Measurements from ENCODE around the gene NANOS3. TPM values are rescaled to one million over a fixed set of nuclear protein-coding genes. Genes with fewer than 3 reads are reported as not detected.

Gene NANOS3
- total and polyA plus RNA-seq, 2 experiments from 2014 or later = not detected

DNA sequence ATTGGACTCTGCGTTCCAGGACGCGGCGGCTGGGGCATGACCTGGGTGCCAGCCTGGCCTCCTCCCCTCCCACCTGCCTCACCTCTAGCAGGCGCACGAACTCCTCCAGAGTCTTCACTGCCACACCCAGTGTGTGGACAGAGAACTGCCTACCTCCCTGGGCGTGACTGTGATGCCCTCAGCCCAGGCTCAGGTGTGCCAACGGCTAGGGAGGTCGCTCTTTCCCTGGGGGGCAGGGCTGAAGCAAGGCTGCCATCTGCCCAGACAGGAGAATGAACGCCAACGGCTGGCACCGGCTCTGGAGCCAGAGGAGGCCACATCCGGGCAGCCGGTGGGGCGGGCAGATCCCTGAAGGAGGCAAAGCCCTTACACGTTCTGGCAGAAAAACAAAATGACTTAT is 11.3 kb downstream of the NANOS3 start:
- H3K4me1 ChIP-seq (ENCODE audit: insufficient read depth) = no peaks in the 10 kb centered on the region
- H3K27ac Mint-ChIP-seq = no peak overlapping the region
- H3K27me3 ChIP-seq (ENCODE audit: insufficient read depth) = no peaks in the 10 kb centered on the region
- no peak overlapping the region for H2AFZ ChIP-seq
- no peak for ATAC-seq
- DNase-seq (ENCODE audit: low spot score) = no peak
- H3K27ac ChIP-seq (ENCODE audit: low read depth) = no peak overlapping the region
- no peaks in the 10 kb centered on the region for H3K79me2 ChIP-seq (replicated peaks; ENCODE audit: insufficient read depth)
- no peaks in the 10 kb centered on the region for H3K9me3 Mint-ChIP-seq
- H3K27me3 Mint-ChIP-seq (ENCODE audit: insufficient read depth, low read depth, poor library complexity) = peaks cover 2% of the 10 kb centered on the region
- H3K9me2 ChIP-seq (ENCODE audit: insufficient read depth) = no peaks in the 10 kb centered on the region
- peaks cover 6% of the 10 kb centered on the region for H3K4me1 Mint-ChIP-seq
- no peak for TF ChIP-seq ZNF114 (CRISPR knock-in tag; IDR thresholded peaks at IDR 0.05)
- no peaks in the 10 kb centered on the region for H4K20me1 ChIP-seq (replicated peaks; ENCODE audit: insufficient read depth)
- H3K36me3 ChIP-seq (ENCODE audit: insufficient read depth) = no peaks in the 10 kb centered on the region
- H3K4me2 ChIP-seq = no peak overlapping the region
- no peak overlapping the region for H3K4me3 ChIP-seq
- no peak overlapping the region for H3K4me3 Mint-ChIP-seq
- no peaks in the 10 kb centered on the region for H3K36me3 Mint-ChIP-seq (ENCODE audit: low read depth)
- no peaks in the 10 kb centered on the region for H3F3A ChIP-seq (replicated peaks; ENCODE audit: low read depth)

DNA sequence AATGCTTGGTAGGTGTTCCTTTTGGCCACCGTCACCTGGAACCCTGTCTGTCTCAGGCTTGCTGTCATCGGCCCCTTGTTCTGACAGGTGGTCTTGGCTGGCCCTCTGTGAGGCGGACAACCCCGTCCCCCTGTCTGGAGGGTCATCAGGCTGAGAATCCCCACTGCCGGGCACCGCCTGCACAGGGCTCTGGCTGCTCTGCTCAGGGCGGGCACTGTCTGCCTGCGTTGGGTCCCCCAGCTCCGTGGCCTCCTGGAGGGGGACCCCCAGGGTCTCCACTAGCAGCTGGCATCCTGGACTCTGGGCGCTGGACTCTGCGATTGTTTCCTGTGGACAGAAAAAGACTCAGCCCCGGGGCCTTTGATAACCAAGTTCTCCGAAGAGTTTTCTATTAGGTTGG is 13.2 kb downstream of the NANOS3 start:
- Histone ChIP-seq H3K4me2 (no peak overlapping the region), H4K20me1 (replicated peaks; ENCODE audit: insufficient read depth) (no peaks in the 10 kb centered on the region), H3K9me2 (ENCODE audit: insufficient read depth) (no peaks in the 10 kb centered on the region), H3K27me3 (ENCODE audit: insufficient read depth) (no peaks in the 10 kb centered on the region), H3K4me3 (no peak overlapping the region), H3K4me1 (ENCODE audit: insufficient read depth) (no peaks in the 10 kb centered on the region), H3K79me2 (replicated peaks; ENCODE audit: insufficient read depth) (no peaks in the 10 kb centered on the region), H2AFZ (no peak overlapping the region), H3K36me3 (ENCODE audit: insufficient read depth) (no peaks in the 10 kb centered on the region), H3K27ac (ENCODE audit: low read depth) (no peak overlapping the region), H3F3A (replicated peaks; ENCODE audit: low read depth) (no peaks in the 10 kb centered on the region)
- Mint-ChIP-seq H3K4me3 (no peak overlapping the region), H3K27ac (no peak overlapping the region), H3K9me3 (no peaks in the 10 kb centered on the region), H3K4me1 (no peaks in the 10 kb centered on the region), H3K27me3 (ENCODE audit: insufficient read depth, low read depth, poor library complexity) (no peaks in the 10 kb centered on the region), H3K36me3 (ENCODE audit: low read depth) (no peaks in the 10 kb centered on the region)
- DNase-seq (ENCODE audit: low spot score) = no peak
- no peak for TF ChIP-seq NANOG (IDR thresholded peaks at IDR 0.05; ENCODE audit: borderline replicate concordance)
- TF ChIP-seq ZNF114 (CRISPR knock-in tag; IDR thresholded peaks at IDR 0.05) = no peak
- no peak for TF ChIP-seq CREB1 (CRISPR knock-in tag; IDR thresholded peaks at IDR 0.05; ENCODE audit: low read depth)
- TF ChIP-seq ZNF331 (CRISPR knock-in tag; IDR thresholded peaks at IDR 0.05; ENCODE audit: low read depth) = no peak
- no peak for TF ChIP-seq POLR2AphosphoS5 (IDR thresholded peaks at IDR 0.05; ENCODE audit: low read depth)
- ATAC-seq = no peak

DNA sequence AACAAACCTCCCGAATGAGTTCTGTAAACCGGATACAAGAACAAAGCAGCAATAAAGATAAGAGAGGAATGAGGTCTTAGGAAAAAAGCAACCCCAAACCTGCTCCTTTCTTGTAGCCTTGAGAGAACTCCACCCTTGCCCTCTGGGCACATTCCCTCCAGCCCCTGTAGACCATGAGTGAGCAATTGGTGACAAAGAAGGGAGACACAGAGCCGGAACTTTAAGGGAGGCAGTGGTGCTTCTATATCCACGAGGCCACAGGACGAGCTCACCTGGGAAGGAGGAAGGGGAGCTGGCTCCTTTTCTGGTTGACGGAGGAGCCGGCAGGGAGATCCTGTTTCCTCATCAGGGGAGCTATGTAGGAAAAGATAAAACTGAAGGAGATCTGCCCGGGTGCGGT is 15.9 kb downstream of the NANOS3 start:
- Histone ChIP-seq H3K4me3 (no peak overlapping the region), H3K79me2 (replicated peaks; ENCODE audit: insufficient read depth) (no peaks in the 10 kb centered on the region), H3K4me2 (no peak overlapping the region), H3F3A (replicated peaks; ENCODE audit: low read depth) (no peaks in the 10 kb centered on the region), H3K9me2 (ENCODE audit: insufficient read depth) (no peaks in the 10 kb centered on the region), H4K20me1 (replicated peaks; ENCODE audit: insufficient read depth) (no peaks in the 10 kb centered on the region), H3K27me3 (ENCODE audit: insufficient read depth) (no peaks in the 10 kb centered on the region), H3K36me3 (ENCODE audit: insufficient read depth) (no peaks in the 10 kb centered on the region), H3K4me1 (ENCODE audit: insufficient read depth) (no peaks in the 10 kb centered on the region), H2AFZ (no peak overlapping the region), H3K27ac (ENCODE audit: low read depth) (no peak overlapping the region)
- no peak overlapping the region for H3K4me3 Mint-ChIP-seq
- H3K27ac Mint-ChIP-seq = no peak overlapping the region
- H3K4me1 Mint-ChIP-seq = no peaks in the 10 kb centered on the region
- H3K27me3 Mint-ChIP-seq (ENCODE audit: insufficient read depth, low read depth, poor library complexity) = no peaks in the 10 kb centered on the region
- H3K9me3 Mint-ChIP-seq = no peaks in the 10 kb centered on the region
- DNase-seq (ENCODE audit: low spot score) = no peak
- no peaks in the 10 kb centered on the region for H3K36me3 Mint-ChIP-seq (ENCODE audit: low read depth)
- ATAC-seq = no peak
- TF ChIP-seq, protein P1, sequence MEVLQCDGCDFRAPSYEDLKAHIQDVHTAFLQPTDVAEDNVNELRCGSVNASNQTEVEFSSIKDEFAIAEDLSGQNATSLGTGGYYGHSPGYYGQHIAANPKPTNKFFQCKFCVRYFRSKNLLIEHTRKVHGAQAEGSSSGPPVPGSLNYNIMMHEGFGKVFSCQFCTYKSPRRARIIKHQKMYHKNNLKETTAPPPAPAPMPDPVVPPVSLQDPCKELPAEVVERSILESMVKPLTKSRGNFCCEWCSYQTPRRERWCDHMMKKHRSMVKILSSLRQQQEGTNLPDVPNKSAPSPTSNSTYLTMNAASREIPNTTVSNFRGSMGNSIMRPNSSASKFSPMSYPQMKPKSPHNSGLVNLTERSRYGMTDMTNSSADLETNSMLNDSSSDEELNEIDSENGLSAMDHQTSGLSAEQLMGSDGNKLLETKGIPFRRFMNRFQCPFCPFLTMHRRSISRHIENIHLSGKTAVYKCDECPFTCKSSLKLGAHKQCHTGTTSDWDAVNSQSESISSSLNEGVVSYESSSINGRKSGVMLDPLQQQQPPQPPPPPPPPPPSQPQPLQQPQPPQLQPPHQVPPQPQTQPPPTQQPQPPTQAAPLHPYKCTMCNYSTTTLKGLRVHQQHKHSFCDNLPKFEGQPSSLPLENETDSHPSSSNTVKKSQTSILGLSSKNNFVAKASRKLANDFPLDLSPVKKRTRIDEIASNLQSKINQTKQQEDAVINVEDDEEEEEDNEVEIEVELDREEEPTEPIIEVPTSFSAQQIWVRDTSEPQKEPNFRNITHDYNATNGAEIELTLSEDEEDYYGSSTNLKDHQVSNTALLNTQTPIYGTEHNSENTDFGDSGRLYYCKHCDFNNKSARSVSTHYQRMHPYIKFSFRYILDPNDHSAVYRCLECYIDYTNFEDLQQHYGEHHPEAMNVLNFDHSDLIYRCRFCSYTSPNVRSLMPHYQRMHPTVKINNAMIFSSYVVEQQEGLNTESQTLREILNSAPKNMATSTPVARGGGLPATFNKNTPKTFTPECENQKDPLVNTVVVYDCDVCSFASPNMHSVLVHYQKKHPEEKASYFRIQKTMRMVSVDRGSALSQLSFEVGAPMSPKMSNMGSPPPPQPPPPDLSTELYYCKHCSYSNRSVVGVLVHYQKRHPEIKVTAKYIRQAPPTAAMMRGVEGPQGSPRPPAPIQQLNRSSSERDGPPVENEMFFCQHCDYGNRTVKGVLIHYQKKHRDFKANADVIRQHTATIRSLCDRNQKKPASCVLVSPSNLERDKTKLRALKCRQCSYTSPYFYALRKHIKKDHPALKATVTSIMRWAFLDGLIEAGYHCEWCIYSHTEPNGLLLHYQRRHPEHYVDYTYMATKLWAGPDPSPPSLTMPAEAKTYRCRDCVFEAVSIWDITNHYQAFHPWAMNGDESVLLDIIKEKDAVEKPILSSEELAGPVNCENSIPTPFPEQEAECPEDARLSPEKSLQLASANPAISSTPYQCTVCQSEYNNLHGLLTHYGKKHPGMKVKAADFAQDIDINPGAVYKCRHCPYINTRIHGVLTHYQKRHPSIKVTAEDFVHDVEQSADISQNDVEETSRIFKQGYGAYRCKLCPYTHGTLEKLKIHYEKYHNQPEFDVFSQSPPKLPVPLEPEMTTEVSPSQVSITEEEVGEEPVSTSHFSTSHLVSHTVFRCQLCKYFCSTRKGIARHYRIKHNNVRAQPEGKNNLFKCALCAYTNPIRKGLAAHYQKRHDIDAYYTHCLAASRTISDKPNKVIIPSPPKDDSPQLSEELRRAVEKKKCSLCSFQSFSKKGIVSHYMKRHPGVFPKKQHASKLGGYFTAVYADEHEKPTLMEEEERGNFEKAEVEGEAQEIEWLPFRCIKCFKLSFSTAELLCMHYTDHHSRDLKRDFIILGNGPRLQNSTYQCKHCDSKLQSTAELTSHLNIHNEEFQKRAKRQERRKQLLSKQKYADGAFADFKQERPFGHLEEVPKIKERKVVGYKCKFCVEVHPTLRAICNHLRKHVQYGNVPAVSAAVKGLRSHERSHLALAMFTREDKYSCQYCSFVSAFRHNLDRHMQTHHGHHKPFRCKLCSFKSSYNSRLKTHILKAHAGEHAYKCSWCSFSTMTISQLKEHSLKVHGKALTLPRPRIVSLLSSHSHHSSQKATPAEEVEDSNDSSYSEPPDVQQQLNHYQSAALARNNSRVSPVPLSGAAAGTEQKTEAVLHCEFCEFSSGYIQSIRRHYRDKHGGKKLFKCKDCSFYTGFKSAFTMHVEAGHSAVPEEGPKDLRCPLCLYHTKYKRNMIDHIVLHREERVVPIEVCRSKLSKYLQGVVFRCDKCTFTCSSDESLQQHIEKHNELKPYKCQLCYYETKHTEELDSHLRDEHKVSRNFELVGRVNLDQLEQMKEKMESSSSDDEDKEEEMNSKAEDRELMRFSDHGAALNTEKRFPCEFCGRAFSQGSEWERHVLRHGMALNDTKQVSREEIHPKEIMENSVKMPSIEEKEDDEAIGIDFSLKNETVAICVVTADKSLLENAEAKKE (CRISPR knock-in tag; IDR thresholded peaks at IDR 0.05) = no peak
- TF ChIP-seq CREB1 (CRISPR knock-in tag; IDR thresholded peaks at IDR 0.05; ENCODE audit: low read depth) = no peak
- no peak for TF ChIP-seq NANOG (IDR thresholded peaks at IDR 0.05; ENCODE audit: borderline replicate concordance)
- TF ChIP-seq ZNF331 (CRISPR knock-in tag; IDR thresholded peaks at IDR 0.05; ENCODE audit: low read depth) = no peak
- TF ChIP-seq, protein P2, sequence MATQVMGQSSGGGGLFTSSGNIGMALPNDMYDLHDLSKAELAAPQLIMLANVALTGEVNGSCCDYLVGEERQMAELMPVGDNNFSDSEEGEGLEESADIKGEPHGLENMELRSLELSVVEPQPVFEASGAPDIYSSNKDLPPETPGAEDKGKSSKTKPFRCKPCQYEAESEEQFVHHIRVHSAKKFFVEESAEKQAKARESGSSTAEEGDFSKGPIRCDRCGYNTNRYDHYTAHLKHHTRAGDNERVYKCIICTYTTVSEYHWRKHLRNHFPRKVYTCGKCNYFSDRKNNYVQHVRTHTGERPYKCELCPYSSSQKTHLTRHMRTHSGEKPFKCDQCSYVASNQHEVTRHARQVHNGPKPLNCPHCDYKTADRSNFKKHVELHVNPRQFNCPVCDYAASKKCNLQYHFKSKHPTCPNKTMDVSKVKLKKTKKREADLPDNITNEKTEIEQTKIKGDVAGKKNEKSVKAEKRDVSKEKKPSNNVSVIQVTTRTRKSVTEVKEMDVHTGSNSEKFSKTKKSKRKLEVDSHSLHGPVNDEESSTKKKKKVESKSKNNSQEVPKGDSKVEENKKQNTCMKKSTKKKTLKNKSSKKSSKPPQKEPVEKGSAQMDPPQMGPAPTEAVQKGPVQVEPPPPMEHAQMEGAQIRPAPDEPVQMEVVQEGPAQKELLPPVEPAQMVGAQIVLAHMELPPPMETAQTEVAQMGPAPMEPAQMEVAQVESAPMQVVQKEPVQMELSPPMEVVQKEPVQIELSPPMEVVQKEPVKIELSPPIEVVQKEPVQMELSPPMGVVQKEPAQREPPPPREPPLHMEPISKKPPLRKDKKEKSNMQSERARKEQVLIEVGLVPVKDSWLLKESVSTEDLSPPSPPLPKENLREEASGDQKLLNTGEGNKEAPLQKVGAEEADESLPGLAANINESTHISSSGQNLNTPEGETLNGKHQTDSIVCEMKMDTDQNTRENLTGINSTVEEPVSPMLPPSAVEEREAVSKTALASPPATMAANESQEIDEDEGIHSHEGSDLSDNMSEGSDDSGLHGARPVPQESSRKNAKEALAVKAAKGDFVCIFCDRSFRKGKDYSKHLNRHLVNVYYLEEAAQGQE (IDR thresholded peaks at IDR 0.05; ENCODE audit: unreplicated experiment) = no peak

All from GM23338 (cell line).